GM12872 (cell line): ENCODE data around the gene CHMP2A.

Experiments used
- CTCF ChIP-seq: IDR thresholded peaks from 3 replicates; pipeline ENCODE4 v1.5.1; 2011; ENCODE audit warnings: low read depth, mild to moderate bottlenecking, low read length, moderate library complexity; ENCODE audit not compliant: insufficient read depth

The CHMP2A gene

GRCh38 chr19:58516246-58516836, 38.6 kb downstream of the CHMP2A start:
- no peak for TF ChIP-seq CTCF

GRCh38 chr19:58515259-58515658, 39.6 kb downstream of the CHMP2A start:
- TF ChIP-seq CTCF, result no peak

GRCh38 chr19:58514564-58515022, 40.3 kb downstream of the CHMP2A start:
- no peak for TF ChIP-seq CTCF

GRCh38 chr19:58513694-58514563, 41.0 kb downstream of the CHMP2A start:
- peak; percentile 80 for TF ChIP-seq CTCF

GRCh38 chr19:58513213-58513693, 41.7 kb downstream of the CHMP2A start:
- no peak for TF ChIP-seq CTCF

- TF ChIP-seq CTCF, result no peak
Measured at GRCh38 chr19:58511353-58512208, 43.3 kb downstream of the CHMP2A start, which contains the start of gene SLC27A5. TSS of gene SLC27A5 (minus strand) at chr19:58511992. CDS start at chr19:58511955, 37 bp downstream.
